Activated T-cell treated with anti-CD3 and anti-CD28 coated beads, Interleukin-2, amount 50 U/mL, for 48 hours (primary cell): ENCODE measurements around the gene HOMER3.
A peak's percentile ranks its signal among the peaks of the same experiment; 100 is the strongest.

ENCODE experiments used
- DNase-seq, 2 experiments: peaks; one replicate each; pipeline ENCODE4 v3.0.0-alpha.2; 2020

Gene HOMER3

GRCh38 chr19:18940769-18941627 lies at the start of gene HOMER3:
Gene HOMER3, minus strand, starts transcription at chr19:18941217. Its CDS starts 2,235 bp downstream, at chr19:18938982.
- peak; percentile 85 to 87 for DNase-seq

- no peak for DNase-seq
Observed at GRCh38 chr19:18990128-18990708, 49.2 kb upstream of the HOMER3 start.

- no peak for DNase-seq
Observed at GRCh38 chr19:18989316-18989715, 48.3 kb upstream of the HOMER3 start.

- no peak for DNase-seq
Observed at GRCh38 chr19:18987456-18987855, 46.4 kb upstream of the HOMER3 start.

- no peak for DNase-seq
Observed at GRCh38 chr19:18985257-18985656, 44.2 kb upstream of the HOMER3 start.

- DNase-seq: no peak
Observed at GRCh38 chr19:18984251-18984650, 43.2 kb upstream of the HOMER3 start.

- DNase-seq: no peak
Observed at GRCh38 chr19:18982669-18983068, 41.7 kb upstream of the HOMER3 start.

- no peak for DNase-seq
Observed at GRCh38 chr19:18980432-18981020, 39.5 kb upstream of the HOMER3 start.

GRCh38 chr19:18978616-18979015 lies 37.6 kb upstream of the HOMER3 start:
- no peak for DNase-seq

- DNase-seq: no peak
Observed at GRCh38 chr19:18975869-18976268, 34.9 kb upstream of the HOMER3 start.

GRCh38 chr19:18975011-18975410 lies 34.0 kb upstream of the HOMER3 start:
- DNase-seq: no peak

- no peak for DNase-seq
Observed at GRCh38 chr19:18972851-18973250, 31.8 kb upstream of the HOMER3 start.

- DNase-seq: no peak
Observed at GRCh38 chr19:18972301-18972811, 31.3 kb upstream of the HOMER3 start.

- no peak for DNase-seq
Observed at GRCh38 chr19:18969931-18970659, 29.1 kb upstream of the HOMER3 start.

GRCh38 chr19:18967358-18968146 lies 26.5 kb upstream of the HOMER3 start:
- no peak for DNase-seq

- no peak for DNase-seq
Observed at GRCh38 chr19:18966307-18966706, 25.3 kb upstream of the HOMER3 start.

- DNase-seq: no peak
Observed at GRCh38 chr19:18964121-18964520, 23.1 kb upstream of the HOMER3 start.

- peak in 1 of 2 experiments; percentile 26 for DNase-seq
Observed at GRCh38 chr19:18961767-18962620, 21.0 kb upstream of the HOMER3 start.

GRCh38 chr19:18960370-18960769 lies 19.4 kb upstream of the HOMER3 start:
- no peak for DNase-seq

- no peak for DNase-seq
Observed at GRCh38 chr19:18955042-18955441, 14.0 kb upstream of the HOMER3 start.

GRCh38 chr19:18954094-18954493 lies 13.1 kb upstream of the HOMER3 start:
- DNase-seq: no peak
